Endodermal cell (in vitro differentiated cells): ENCODE results near the gene CLHC1. TPM values are rescaled to one million over a fixed set of nuclear protein-coding genes. Genes with fewer than 3 reads are reported as not detected.

Experiments
- DNase-seq: peaks from one replicate; pipeline ENCODE4 v3.0.0-alpha.2; 2017
- H3K27ac ChIP-seq: 2 replicates; pipeline ENCODE4 v1.5.1; 2013; ENCODE audit warnings: mild to moderate bottlenecking, low read depth, low read length, moderate library complexity
- H3K27me3 ChIP-seq: 2 replicates; pipeline ENCODE4 v1.6.1; 2013; ENCODE audit warnings: mild to moderate bottlenecking, low read length, moderate library complexity; ENCODE audit not compliant: insufficient read depth, control insufficient read depth, poor library complexity, severe bottlenecking
- H3K36me3 ChIP-seq: 2 replicates; pipeline ENCODE4 v1.7.0; 2013; ENCODE audit warnings: mild to moderate bottlenecking, low read length, moderate library complexity; ENCODE audit not compliant: control insufficient read depth, insufficient read depth
- H3K4me1 ChIP-seq: one replicate; pipeline ENCODE4 v1.7.0; 2013; ENCODE audit warnings: low read length; ENCODE audit not compliant: control insufficient read depth, insufficient read depth
- H3K4me3 ChIP-seq: 2 replicates; pipeline ENCODE4 v1.5.1; 2013; ENCODE audit warnings: mild to moderate bottlenecking, low read length, moderate library complexity
- H3K9ac ChIP-seq: 2 replicates; pipeline ENCODE4 v1.6.1; 2013; ENCODE audit warnings: mild to moderate bottlenecking, low read length, moderate library complexity; ENCODE audit not compliant: poor library complexity, severe bottlenecking; ENCODE audit errors: extremely low read depth
- H3K9me3 ChIP-seq: 2 replicates; pipeline ENCODE4 v1.6.1; 2013; ENCODE audit warnings: mild to moderate bottlenecking, low read length, moderate library complexity; ENCODE audit not compliant: control insufficient read depth
- H3K27ac Mint-ChIP-seq: 2 replicates; pipeline ENCODE4 v1.8.0; 2020; ENCODE audit warnings: mixed read lengths
- H3K27me3 Mint-ChIP-seq: 2 replicates; pipeline ENCODE4 v1.8.0; 2021; ENCODE audit warnings: mild to moderate bottlenecking, mixed read lengths; ENCODE audit not compliant: insufficient read depth
- H3K36me3 Mint-ChIP-seq: 2 replicates; pipeline ENCODE4 v1.8.0; 2020; ENCODE audit warnings: low read depth, mixed read lengths
- H3K4me1 Mint-ChIP-seq: 2 replicates; pipeline ENCODE4 v1.8.0; 2020; ENCODE audit warnings: mixed read lengths
- H3K4me3 Mint-ChIP-seq: 2 replicates; pipeline ENCODE4 v1.8.0; 2020; ENCODE audit warnings: mild to moderate bottlenecking, moderate library complexity, mixed read lengths
- H3K9me3 Mint-ChIP-seq: 2 replicates; pipeline ENCODE4 v1.8.0; 2020; ENCODE audit warnings: mild to moderate bottlenecking, mixed read lengths
- CTCF ChIP-seq: fragments of 200-600 bp; sonication (generic); conservative IDR thresholded peaks from 2 replicates; pipeline ENCODE4 v1.5.0; 2021; ENCODE audit warnings: antibody characterized with exemption, mild to moderate bottlenecking
- WGBS, 2 experiments: methylation state at CpG; one replicate each; pipeline versions ENCODE4 v1.1.5 to v1.1.7; 2013; ENCODE audit warnings: missing lambda C conversion rate in 2 of 2, mixed read lengths in 1 of 2; ENCODE audit not compliant: insufficient coverage in 1 of 2, insufficient read length in 1 of 2; 5-methylcytosine and 5-hydroxymethylcytosine counted together
- total RNA-seq, 2 donors: library from RNA; stranded (reverse); fragmentation: NEBNext Ultra II Directional in 1 of 2; extraction: Animal tissue kit (Norgen Biotek cat#: 25700) in 1 of 2; gene quantifications; 2 replicates in 1 of 2; 3 replicates in 1 of 2; pipeline ENCODE4 v1.2.1, GENCODE V29; 2021

CLHC1 gene
- total RNA-seq, 2 donors from 2014 or later = 15.4 to 17.9 TPM

DNA sequence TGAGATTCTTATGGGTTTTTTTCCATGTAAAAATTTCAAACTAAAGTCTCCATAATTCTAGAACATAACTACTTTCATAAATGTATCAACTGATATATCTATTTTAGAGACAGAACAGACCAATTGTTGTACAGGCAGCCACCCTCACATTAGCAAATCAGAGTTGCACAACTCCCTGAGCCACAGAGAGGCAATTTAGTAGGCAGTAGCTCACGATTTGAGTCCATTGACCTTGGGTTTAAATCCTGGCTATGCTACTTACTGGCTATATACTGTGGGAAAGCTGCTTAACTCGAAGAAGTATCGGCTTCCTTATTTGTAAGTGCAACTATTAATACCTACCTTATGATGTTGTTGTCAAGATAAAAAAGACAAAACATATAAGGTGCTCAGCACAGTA is 20.7 kb upstream of the CLHC1 start:
- WGBS, 2 experiments = 71 to 97% methylated on average over 1 to 3 of the region's 3 CpGs
- no peak for DNase-seq
- no peaks in the 10 kb centered on the region for H3K27me3 Mint-ChIP-seq
- no peak overlapping the region for H3K9ac ChIP-seq
- no peak for TF ChIP-seq CTCF
- no peak overlapping the region for H3K27ac Mint-ChIP-seq
- no peaks in the 10 kb centered on the region for H3K9me3 ChIP-seq
- H3K4me3 ChIP-seq = no peak overlapping the region
- no peaks in the 10 kb centered on the region for H3K9me3 Mint-ChIP-seq
- no peak overlapping the region for H3K4me3 Mint-ChIP-seq
- no peak overlapping the region for H3K27ac ChIP-seq
- no peaks in the 10 kb centered on the region for H3K27me3 ChIP-seq
- H3K4me1 Mint-ChIP-seq = no peaks in the 10 kb centered on the region
- H3K4me1 ChIP-seq = no peaks in the 10 kb centered on the region
- peaks cover 58% of the 10 kb centered on the region for H3K36me3 ChIP-seq
- H3K36me3 Mint-ChIP-seq = peaks cover 36% of the 10 kb centered on the region

DNA sequence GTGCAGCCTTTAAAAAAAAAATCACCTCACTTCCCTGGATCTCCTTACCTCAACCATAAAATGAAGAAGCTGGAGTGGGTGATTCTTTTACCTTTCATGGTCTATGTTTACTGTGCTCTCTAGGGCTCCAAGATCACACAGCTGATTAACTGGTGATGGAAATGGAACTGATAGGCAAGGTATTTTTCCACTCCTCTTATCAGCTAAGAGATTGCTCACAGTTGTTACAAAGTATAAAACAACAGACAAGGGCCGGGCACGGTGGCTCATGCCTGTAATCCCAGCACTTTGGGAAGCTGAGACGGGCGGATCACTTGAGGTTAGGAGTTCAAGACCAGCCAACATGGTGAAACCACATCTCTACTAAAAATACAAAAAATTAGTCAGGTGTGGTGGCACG is 14.9 kb upstream of the CLHC1 start:
- Histone ChIP-seq H3K9ac (no peak overlapping the region), H3K27ac (no peak overlapping the region), H3K36me3 (peaks cover 65% of the 10 kb centered on the region), H3K27me3 (no peaks in the 10 kb centered on the region), H3K4me1 (no peaks in the 10 kb centered on the region), H3K9me3 (no peaks in the 10 kb centered on the region), H3K4me3 (peak overlapping the region; percentile 39)
- Mint-ChIP-seq H3K36me3 (peaks cover 22% of the 10 kb centered on the region), H3K4me1 (peaks cover 17% of the 10 kb centered on the region), H3K4me3 (peak overlapping the region; percentile 1), H3K9me3 (no peaks in the 10 kb centered on the region), H3K27me3 (no peaks in the 10 kb centered on the region), H3K27ac (peak overlapping the region; percentile 22)
- peak; percentile 61 for DNase-seq
- 39 to 88% methylated on average over 1 to 5 of the region's 5 CpGs for WGBS, 2 experiments
- TF ChIP-seq CTCF = no peak

GRCh38 chr2:55245411-55245810 is 13.3 kb upstream of the CLHC1 start:
- Mint-ChIP-seq H3K27me3 (no peaks in the 10 kb centered on the region), H3K9me3 (no peaks in the 10 kb centered on the region), H3K4me1 (peaks cover 17% of the 10 kb centered on the region), H3K36me3 (peaks cover 17% of the 10 kb centered on the region), H3K27ac (peak overlapping the region; percentile 33), H3K4me3 (no peak overlapping the region)
- H3K9me3 ChIP-seq = no peaks in the 10 kb centered on the region
- no peak for TF ChIP-seq CTCF
- H3K9ac ChIP-seq = no peak overlapping the region
- DNase-seq = no peak
- H3K4me3 ChIP-seq = no peak overlapping the region
- no peak overlapping the region for H3K27ac ChIP-seq
- WGBS, 2 experiments = 91 to 93% methylated on average over 3 to 5 of the region's 5 CpGs
- H3K27me3 ChIP-seq = no peaks in the 10 kb centered on the region
- H3K4me1 ChIP-seq = no peaks in the 10 kb centered on the region
- peaks cover 60% of the 10 kb centered on the region for H3K36me3 ChIP-seq
